Nephron (organoid): ENCODE data around the gene ASRGL1.

Experiments used
- H3K27ac Mint-ChIP-seq, 3 experiments: 2 replicates each; pipeline ENCODE4 v1.8.0; 2020; ENCODE audit warnings: mixed read lengths in 3 of 3, mild to moderate bottlenecking in 2 of 3, moderate library complexity in 1 of 3
- H3K27me3 Mint-ChIP-seq: 2 replicates; pipeline ENCODE4 v1.8.0; 2021; ENCODE audit warnings: low read depth, mild to moderate bottlenecking, moderate library complexity, mixed read lengths
- H3K36me3 Mint-ChIP-seq: 2 replicates; pipeline ENCODE4 v1.8.0; 2020; ENCODE audit warnings: low read depth, mixed read lengths
- H3K4me1 Mint-ChIP-seq: 2 replicates; pipeline ENCODE4 v1.8.0; 2020; ENCODE audit warnings: mixed read lengths
- H3K4me3 Mint-ChIP-seq, 3 experiments: 2 replicates each; pipeline ENCODE4 v1.8.0; 2020; ENCODE audit warnings: mild to moderate bottlenecking in 3 of 3, mixed read lengths in 3 of 3, moderate library complexity in 2 of 3
- H3K9me3 Mint-ChIP-seq: 2 replicates; pipeline ENCODE4 v1.8.0; 2020; ENCODE audit warnings: mixed read lengths
- TF ChIP-seq, protein P1 (sequence below), 3 experiments: fragments of 200-600 bp; sonication (generic); IDR thresholded peaks; one replicate each; pipeline ENCODE4 v1.5.0; 2021; ENCODE audit warnings: antibody characterized with exemption in 3 of 3; ENCODE audit not compliant: unreplicated experiment in 3 of 3

The ASRGL1 gene

DNA sequence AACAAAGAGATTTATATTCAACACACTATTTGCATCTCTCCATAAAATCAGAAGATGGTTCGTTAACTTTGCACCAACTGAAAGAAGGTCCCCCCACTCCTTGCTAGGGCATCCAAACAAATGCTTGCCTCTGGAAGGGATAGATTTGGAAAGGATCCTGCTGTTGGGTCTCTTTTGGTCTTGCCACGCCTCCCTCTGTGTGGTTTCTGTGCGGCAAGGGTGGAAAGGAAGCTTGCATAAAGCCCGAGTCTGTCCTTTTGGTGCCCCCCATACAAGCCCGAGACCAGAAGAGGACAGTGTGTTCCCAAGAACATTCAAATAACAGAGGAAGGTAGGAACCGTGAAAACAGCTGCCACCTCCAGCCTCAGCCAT is 96.6 kb downstream of the ASRGL1 start:
- H3K4me3 Mint-ChIP-seq = no peak overlapping the region
- peak overlapping the region; percentile 57 to 81 (median 80) for H3K27ac Mint-ChIP-seq
- H3K27me3 Mint-ChIP-seq = peaks cover 3% of the 10 kb centered on the region
- peaks cover 4% of the 10 kb centered on the region for H3K36me3 Mint-ChIP-seq
- no peaks in the 10 kb centered on the region for H3K9me3 Mint-ChIP-seq
- TF ChIP-seq, protein P1, sequence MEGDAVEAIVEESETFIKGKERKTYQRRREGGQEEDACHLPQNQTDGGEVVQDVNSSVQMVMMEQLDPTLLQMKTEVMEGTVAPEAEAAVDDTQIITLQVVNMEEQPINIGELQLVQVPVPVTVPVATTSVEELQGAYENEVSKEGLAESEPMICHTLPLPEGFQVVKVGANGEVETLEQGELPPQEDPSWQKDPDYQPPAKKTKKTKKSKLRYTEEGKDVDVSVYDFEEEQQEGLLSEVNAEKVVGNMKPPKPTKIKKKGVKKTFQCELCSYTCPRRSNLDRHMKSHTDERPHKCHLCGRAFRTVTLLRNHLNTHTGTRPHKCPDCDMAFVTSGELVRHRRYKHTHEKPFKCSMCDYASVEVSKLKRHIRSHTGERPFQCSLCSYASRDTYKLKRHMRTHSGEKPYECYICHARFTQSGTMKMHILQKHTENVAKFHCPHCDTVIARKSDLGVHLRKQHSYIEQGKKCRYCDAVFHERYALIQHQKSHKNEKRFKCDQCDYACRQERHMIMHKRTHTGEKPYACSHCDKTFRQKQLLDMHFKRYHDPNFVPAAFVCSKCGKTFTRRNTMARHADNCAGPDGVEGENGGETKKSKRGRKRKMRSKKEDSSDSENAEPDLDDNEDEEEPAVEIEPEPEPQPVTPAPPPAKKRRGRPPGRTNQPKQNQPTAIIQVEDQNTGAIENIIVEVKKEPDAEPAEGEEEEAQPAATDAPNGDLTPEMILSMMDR (IDR thresholded peaks at IDR 0.05; ENCODE audit: unreplicated experiment in 3 of 3) = no peak
- H3K4me1 Mint-ChIP-seq = peaks cover 61% of the 10 kb centered on the region

DNA sequence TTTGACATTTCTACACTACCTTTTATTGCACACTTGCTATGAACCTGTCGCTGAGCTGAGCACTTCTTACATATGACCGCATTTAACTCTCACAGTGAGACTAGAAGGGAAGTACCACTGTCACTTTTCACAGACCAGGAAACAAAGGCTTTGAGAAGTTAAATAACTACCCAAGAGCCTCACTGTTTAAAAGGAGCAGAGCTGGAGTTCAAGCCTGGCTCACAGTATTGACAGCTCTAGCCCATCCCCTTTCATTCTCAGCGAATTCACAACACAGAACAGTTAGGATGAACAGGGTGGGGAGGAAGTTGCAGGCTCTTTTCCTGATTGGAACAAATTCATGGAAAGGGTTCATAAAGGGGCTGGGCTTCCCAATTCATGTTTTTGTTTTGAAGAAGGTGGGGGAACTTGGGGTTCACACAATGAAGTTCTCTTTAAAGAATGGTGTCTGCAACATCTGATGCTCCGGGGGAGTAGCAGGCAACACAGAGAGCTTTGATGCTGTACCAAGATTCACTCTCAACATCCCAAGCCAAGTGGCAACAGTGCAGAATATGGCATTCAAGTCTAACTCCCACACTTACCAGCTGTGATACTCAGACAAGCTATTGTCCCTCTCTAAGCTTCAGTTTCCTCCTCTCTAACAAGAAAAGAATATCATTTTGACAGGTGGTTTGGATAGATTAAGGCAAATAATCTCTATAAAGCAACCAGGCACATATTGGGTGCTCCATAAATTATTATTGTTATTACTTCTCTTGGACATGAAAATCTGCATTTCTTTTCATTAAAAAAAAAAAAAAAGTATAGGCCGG is 98.8 kb downstream of the ASRGL1 start:
- Mint-ChIP-seq H3K36me3 (no peaks in the 10 kb centered on the region), H3K27ac (peak overlapping the region; percentile 51 to 93 (median 80)), H3K4me3 (no peak overlapping the region), H3K4me1 (peaks cover 55% of the 10 kb centered on the region), H3K27me3 (peaks cover 6% of the 10 kb centered on the region), H3K9me3 (no peaks in the 10 kb centered on the region)
- TF ChIP-seq, protein P1 (IDR thresholded peaks at IDR 0.05; ENCODE audit: unreplicated experiment in 3 of 3) = no peak

DNA sequence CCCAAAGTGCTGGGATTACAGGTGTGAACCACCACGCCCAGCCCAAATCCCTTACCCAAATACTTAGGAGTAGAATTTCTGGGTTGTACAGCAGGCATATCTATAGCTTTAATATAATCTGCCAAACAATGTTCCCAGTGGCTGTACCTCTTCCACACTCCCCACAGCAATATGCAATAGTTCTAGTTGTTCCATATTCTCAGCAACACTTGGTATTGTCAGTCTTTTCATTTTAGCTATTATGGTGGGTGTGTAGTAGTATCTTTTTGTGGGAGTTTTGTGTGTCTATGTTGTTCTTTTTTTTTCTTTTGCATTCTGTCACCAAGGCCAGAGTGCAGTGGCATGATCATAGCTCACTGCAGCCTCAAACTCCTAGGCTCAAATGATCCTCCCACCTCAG is 100.4 kb downstream of the ASRGL1 start:
- peak overlapping the region in 1 of 3 experiments; percentile 35 for H3K27ac Mint-ChIP-seq
- H3K9me3 Mint-ChIP-seq = no peaks in the 10 kb centered on the region

DNA sequence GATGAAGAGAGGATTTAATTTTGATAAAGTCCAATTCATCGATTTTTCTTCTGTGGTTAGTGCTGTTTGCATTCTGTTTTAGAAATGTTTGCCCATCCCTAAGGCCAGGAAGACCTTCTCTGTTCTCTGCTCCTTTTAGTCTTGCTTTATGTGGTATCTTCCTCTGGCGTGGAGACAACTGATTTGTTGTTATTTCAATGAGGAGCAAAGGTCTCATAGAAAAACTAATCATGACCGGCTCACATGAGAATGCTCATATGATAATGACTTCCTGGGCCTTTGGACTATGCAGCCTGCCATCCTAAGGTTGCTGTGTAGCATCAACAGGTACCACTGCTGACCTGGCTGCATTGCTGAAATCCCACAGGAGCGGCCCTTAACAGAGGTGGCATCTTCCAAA is 101.4 kb downstream of the ASRGL1 start:
- H3K27me3 Mint-ChIP-seq = peaks cover 6% of the 10 kb centered on the region
- H3K4me3 Mint-ChIP-seq = no peak overlapping the region
- H3K27ac Mint-ChIP-seq = peak overlapping the region in 1 of 3 experiments; percentile 7
- TF ChIP-seq, protein P1 (IDR thresholded peaks at IDR 0.05; ENCODE audit: unreplicated experiment in 3 of 3) = no peak
- peaks cover 48% of the 10 kb centered on the region for H3K4me1 Mint-ChIP-seq
- no peaks in the 10 kb centered on the region for H3K36me3 Mint-ChIP-seq
- H3K9me3 Mint-ChIP-seq = no peaks in the 10 kb centered on the region

More for the DNA sequence above, 100.4 kb downstream of the ASRGL1 start:
- Mint-ChIP-seq H3K36me3 (no peaks in the 10 kb centered on the region), H3K4me3 (no peak overlapping the region), H3K27me3 (peaks cover 6% of the 10 kb centered on the region), H3K4me1 (peaks cover 49% of the 10 kb centered on the region)
- TF ChIP-seq, protein P1 (IDR thresholded peaks at IDR 0.05; ENCODE audit: unreplicated experiment in 3 of 3) = no peak

DNA sequence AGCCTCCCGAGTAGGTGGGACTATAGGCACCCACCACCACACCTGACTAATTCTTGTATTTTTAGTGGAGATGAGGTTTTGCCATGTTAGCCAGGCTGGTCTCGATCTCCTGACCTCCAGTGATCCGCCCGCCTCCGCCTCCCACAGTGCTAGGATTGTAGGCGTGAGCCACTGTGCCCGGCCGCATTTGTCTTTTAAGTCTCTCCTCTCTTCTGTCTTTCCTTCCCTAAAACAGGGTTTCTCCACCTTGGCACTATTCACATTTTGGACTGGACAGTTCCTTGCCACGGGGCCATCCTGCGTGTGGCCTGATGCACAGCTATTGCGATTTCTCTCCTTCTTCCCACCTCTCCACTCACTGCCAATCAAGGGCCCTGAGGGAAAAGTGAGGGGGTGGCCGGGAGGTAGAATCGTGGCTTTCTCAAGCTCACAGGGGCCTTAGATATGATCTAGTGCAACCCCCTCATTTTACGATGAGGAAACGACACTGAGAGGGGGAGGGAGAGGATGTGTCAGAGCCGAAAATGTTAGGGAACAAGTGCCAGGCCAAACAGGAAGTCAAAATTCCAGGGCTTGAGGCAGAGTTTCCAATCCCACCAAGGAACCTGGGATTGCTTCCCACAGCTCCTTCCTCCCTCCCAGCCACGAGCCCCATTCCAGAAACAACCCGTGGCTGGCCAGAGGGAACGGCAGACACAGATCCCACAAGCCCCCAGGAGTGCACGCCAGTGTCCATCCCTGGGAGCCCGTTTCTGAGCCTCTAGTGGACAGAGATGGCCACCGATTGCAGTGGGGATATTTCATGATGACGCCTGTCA is 102.7 kb downstream of the ASRGL1 start:
- Mint-ChIP-seq H3K4me1 (peaks cover 50% of the 10 kb centered on the region), H3K27me3 (peaks cover 3% of the 10 kb centered on the region), H3K9me3 (no peaks in the 10 kb centered on the region), H3K4me3 (no peak overlapping the region), H3K27ac (peak overlapping the region; percentile 26 to 95 (median 76)), H3K36me3 (no peaks in the 10 kb centered on the region)
- TF ChIP-seq, protein P1 (IDR thresholded peaks at IDR 0.05; ENCODE audit: unreplicated experiment in 3 of 3) = no peak
